ENCODE data around the gene MYO1E. TPM values are rescaled to one million over a fixed set of nuclear protein-coding genes. Genes with fewer than 3 reads are reported as not detected.

The MYO1E gene
- polyA plus RNA-seq, 1 donor from 2014 or later = 0.38 TPM

- Histone ChIP-seq H4K20me1 (ENCODE audit: insufficient read depth) (no peaks in the 10 kb centered on the region), H3K27ac (ENCODE audit: low read length) (no peak overlapping the region), H3K27me3 (ENCODE audit: insufficient read depth, low read depth, low read length) (no peaks in the 10 kb centered on the region), H3F3A (ENCODE audit: insufficient read depth, low read length, poor library complexity, severe bottlenecking) (no peaks in the 10 kb centered on the region), H3K4me3 (ENCODE audit: low read length) (no peak overlapping the region), H3K9me2 (ENCODE audit: insufficient read depth, low read length) (no peaks in the 10 kb centered on the region), H3K36me3 (ENCODE audit: insufficient read depth, low read length) (no peaks in the 10 kb centered on the region), H3K4me2 (ENCODE audit: low read length) (no peak overlapping the region), H3K79me2 (replicated peaks; ENCODE audit: insufficient read depth, low read length) (no peaks in the 10 kb centered on the region), H3K9me3 (ENCODE audit: low read length) (no peaks in the 10 kb centered on the region), H2AFZ (ENCODE audit: low read depth, low read length) (no peak overlapping the region), H3K9ac (ENCODE audit: low read length) (no peak overlapping the region)
- TF ChIP-seq POLR2AphosphoS5 (IDR thresholded peaks at IDR 0.05) (no peak), RAD21 (conservative IDR thresholded peaks at IDR 0.05) (no peak), EP300 (conservative IDR thresholded peaks at IDR 0.05; ENCODE audit: poor library complexity, severe bottlenecking) (no peak), REST (IDR thresholded peaks at IDR 0.05; ENCODE audit: borderline replicate concordance) (no peak), MXI1 (conservative IDR thresholded peaks at IDR 0.05; ENCODE audit: poor library complexity, severe bottlenecking) (no peak), CTCF (IDR thresholded peaks at IDR 0.05; ENCODE audit: poor library complexity, severe bottlenecking) (no peak), EZH2 (IDR thresholded peaks at IDR 0.05; ENCODE audit: borderline replicate concordance, insufficient read depth, low read length, poor library complexity, severe bottlenecking) (no peak), TAF1 (IDR thresholded peaks at IDR 0.05; ENCODE audit: low read depth) (no peak), SMC3 (conservative IDR thresholded peaks at IDR 0.05; ENCODE audit: poor library complexity) (no peak)
Measured at GRCh38 chr15:59410391-59410896, 37.8 kb upstream of the MYO1E start.

- Histone ChIP-seq H3F3A (ENCODE audit: insufficient read depth, low read length, poor library complexity, severe bottlenecking) (no peaks in the 10 kb centered on the region), H3K9me3 (ENCODE audit: low read length) (no peaks in the 10 kb centered on the region), H3K79me2 (replicated peaks; ENCODE audit: insufficient read depth, low read length) (no peaks in the 10 kb centered on the region), H2AFZ (ENCODE audit: low read depth, low read length) (no peak overlapping the region), H3K36me3 (ENCODE audit: insufficient read depth, low read length) (no peaks in the 10 kb centered on the region), H3K27me3 (ENCODE audit: insufficient read depth, low read depth, low read length) (no peaks in the 10 kb centered on the region), H3K4me3 (ENCODE audit: low read length) (no peak overlapping the region), H3K9ac (ENCODE audit: low read length) (no peak overlapping the region), H3K27ac (ENCODE audit: low read length) (no peak overlapping the region), H3K9me2 (ENCODE audit: insufficient read depth, low read length) (no peaks in the 10 kb centered on the region), H4K20me1 (ENCODE audit: insufficient read depth) (no peaks in the 10 kb centered on the region), H3K4me2 (ENCODE audit: low read length) (no peak overlapping the region)
- TF ChIP-seq TAF1 (IDR thresholded peaks at IDR 0.05; ENCODE audit: low read depth) (no peak), EZH2 (IDR thresholded peaks at IDR 0.05; ENCODE audit: borderline replicate concordance, insufficient read depth, low read length, poor library complexity, severe bottlenecking) (no peak), SMC3 (conservative IDR thresholded peaks at IDR 0.05; ENCODE audit: poor library complexity) (no peak), RAD21 (conservative IDR thresholded peaks at IDR 0.05) (no peak), EP300 (conservative IDR thresholded peaks at IDR 0.05; ENCODE audit: poor library complexity, severe bottlenecking) (no peak)
Measured at GRCh38 chr15:59407946-59408345, 35.3 kb upstream of the MYO1E start.
